NCI-H82 treated with DMSO at 0.1 percent for 48 hours (cell line): Measurements from ENCODE around the gene PATL1.
"Not testable (repeated sequence)": the region's sequence is repeated elsewhere in the genome, so short reads cannot be mapped to it uniquely, and the experiment has no call there.

Experiments
- DNase-seq: peaks from one replicate; lab custom pipeline; 2025; ENCODE audit not compliant: unreplicated experiment; lab: John Stamatoyannopoulos, UW

PATL1 gene

DNA sequence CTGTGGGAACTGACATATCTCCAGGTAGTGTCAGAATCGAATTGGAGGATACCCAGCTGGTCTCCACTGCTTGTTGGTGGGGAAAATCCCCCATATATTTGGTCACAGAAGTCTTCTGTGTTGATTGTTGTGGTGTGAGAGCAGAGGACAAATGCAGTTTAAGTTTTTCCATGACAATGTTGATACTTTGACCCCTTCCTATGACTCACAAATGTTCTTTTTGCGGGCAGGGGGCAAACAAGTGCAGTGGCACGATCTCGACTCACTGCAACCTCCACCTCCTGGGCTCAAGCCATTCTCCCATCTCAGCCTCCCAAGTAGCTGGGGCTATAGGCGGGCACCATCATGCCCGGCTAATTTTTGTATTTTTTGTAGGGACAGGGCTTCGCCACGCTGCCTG lies 7.4 kb upstream of the PATL1 start:
- DNase-seq, result no peak

DNA sequence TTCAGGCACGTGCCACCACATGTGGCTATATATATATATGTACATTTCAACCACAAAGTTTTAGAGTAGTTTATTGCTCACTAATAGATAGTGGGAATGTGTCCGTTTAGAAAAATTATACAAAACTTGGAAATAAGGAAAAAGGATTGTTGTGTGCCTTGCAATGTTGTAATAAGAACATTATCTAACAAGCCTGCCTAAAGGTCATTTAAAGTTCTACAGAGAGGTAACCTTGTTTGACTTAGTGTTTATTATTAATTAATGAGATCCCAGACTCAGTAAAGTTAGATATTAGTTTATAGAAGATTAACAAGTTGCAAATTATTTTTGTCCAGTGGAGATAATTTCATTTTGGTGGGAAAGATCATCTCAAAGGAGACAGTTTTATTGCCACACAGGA lies 5.5 kb upstream of the PATL1 start:
- no peak for DNase-seq

GRCh38 chr11:59673291-59673690 lies 4.5 kb upstream of the PATL1 start:
- DNase-seq, result no peak

GRCh38 chr11:59671471-59671870 lies 2.6 kb upstream of the PATL1 start:
- no peak for DNase-seq

- no peak for DNase-seq
Measured at GRCh38 chr11:59669611-59670009, 773 bp upstream of the PATL1 start.

GRCh38 chr11:59668188-59668949 lies 468 bp downstream of the PATL1 start:
- peak; percentile 46 for DNase-seq

DNA sequence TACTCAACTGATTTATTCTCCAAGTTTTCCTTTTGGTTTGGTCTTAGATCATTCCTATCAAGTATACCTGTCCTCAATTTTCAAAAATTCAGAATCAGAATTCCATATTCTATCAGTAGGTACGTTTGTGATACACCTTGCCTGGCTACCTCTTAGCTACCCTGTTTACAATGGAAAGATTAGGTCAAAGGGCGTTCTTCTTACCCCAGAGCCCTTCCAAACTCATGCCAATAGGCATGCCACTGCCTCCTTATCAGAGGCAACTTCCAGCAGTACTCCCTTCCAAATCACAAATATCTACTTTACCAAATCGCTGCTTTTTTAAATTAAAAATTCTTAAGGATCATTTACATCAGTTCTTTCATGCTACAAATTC lies 1.0 kb downstream of the PATL1 start:
- DNase-seq, result no peak

DNA sequence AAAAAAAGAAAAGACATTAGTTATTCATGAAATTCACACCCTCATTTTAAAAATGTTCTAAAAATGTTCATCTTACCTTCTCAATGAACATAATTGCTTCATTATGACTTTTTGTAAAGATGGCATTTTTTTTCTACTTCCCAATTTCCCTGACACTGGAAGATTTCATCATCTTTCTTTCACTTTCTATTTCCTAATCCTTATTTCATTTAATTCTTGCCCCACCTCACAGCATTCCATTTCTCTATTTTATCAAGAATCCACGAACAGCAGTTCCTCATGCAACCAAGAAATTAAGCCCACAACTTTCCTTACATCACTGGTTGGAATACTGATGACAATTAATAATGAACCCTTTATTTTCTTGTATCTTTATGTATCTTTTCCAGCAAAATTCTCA lies 1.9 kb downstream of the PATL1 start:
- DNase-seq, result no peak

DNA sequence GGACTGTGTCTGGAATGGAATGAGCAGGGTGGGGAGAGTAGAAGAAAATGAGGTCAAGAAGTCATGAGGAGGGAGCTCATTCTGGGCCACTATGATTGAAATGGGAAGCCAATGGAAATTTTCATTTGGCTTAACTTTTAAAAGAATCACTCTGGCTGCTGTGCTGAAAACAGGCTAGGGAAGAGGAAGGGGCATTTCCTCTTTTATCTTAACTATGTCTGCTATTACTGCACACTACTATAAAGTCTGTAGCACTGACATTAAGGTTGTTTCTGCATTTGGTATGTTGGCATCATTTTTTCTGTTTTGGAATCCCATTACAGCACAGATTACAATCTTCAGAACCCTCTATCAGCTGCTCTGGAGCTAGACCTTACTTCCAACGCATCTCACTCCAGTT lies 8.2 kb downstream of the PATL1 start:
- no peak for DNase-seq

DNA sequence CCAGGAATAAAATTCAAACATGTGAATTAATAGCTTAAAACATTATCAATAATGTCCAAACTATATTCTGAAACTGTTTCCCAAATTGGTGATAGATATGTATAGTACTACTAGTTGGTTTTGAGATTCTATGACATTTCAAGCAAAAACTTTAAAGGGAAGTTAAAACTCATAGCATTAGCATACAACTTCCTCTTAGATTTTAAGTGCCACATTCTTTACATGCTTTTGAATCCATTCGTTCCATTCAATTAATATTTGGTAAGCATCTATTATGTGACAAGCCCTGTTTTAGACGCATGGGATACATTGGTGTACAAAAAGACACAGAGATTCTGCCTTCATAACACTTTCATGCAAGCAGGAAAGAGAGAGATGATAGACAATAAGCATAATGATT lies 8.9 kb downstream of the PATL1 start:
- DNase-seq, result no peak

DNA sequence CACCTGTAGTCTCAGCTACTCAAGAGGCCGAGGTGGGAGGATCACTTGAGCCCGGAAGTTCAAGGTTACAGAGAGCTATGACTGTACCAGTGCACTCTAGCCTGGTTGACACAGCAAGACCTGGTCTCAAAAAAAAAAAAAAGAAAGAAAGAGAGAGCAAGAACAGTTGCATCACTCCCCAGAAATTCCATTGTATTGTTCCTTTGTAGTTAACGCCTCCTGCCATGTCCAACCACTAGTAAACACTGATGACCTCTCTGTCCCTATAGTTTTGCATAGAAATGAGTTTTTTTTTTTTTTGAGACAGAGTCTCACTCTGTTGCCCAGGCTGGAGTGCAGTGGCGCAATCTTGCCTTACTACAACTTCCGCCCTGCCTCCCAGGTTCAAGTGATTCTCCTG lies 10.8 kb downstream of the PATL1 start:
- DNase-seq, result no peak

DNA sequence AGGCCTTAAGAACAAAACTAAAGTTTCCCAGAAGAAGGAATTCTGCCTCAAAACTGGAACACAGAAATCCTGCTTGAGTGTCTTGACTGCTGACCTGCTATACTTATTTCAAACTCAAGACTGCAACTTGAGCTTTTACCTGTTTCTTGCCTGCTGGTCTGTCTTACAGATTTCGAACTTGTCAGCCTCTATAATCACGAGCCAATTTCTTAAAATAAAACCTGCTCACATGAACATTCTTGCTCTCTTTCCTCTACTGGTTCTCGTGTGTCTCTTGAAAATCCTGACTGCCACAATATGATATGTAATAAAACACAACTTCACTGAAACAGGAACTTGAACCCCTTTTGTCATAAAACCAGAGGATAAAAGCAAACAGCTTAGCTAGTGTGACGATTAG lies 13.9 kb downstream of the PATL1 start:
- no peak for DNase-seq

DNA sequence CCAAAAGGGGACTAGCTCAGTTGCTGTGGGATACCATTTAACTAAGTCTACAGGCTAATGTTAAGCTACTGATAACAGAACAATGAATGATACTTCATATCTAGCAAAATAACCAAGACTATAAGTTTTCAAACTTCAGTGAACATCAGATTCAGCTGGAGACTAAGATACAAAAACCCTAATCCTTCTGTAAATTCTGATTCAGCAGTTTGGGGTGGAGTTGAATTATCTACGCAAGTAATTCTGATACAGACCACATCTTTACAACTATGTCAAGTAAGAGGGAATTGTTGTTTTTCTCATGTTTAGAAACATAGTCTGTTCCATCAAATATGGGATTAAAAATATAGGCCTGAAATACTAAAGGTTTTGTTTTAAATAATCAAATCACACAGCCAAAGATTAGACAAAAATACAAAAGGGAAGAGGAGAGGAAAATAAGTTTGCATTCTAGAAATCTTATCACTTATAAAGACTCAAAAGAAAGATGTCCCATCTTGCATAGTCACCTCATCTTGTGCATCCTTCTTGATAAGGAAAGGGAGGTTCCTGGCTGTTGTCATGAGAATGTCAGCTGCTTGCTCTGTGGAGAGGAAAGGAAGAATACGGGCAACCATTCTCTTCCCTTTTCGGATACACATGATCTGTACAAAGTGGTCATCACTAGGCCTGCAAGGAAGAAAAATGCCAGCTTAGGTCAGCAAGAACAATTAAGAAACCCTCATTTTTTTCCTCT lies 21.4 kb downstream of the PATL1 start:
- no peak for DNase-seq

DNA sequence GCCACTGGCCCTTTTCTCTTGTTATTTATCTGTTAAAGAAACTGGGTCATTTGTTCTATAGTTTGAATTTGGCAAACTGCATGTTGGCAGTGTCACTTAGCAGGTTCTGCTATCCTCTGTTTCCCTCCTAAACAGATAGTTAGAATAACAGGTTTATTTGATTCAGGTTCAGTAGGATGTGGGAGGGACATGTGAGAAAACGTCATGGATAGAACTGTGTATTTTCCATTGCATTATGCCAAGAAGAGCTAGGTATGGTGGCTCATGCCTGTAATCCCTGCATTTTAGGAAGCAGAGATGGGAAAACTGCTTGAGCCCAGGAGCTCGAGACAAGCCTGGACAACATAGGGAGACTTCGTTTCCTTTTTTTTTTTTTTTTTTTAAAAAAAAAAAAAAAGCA lies 24.3 kb downstream of the PATL1 start:
- DNase-seq, result no peak

GRCh38 chr11:59643390-59643789 lies 25.4 kb downstream of the PATL1 start:
- no peak for DNase-seq

DNA sequence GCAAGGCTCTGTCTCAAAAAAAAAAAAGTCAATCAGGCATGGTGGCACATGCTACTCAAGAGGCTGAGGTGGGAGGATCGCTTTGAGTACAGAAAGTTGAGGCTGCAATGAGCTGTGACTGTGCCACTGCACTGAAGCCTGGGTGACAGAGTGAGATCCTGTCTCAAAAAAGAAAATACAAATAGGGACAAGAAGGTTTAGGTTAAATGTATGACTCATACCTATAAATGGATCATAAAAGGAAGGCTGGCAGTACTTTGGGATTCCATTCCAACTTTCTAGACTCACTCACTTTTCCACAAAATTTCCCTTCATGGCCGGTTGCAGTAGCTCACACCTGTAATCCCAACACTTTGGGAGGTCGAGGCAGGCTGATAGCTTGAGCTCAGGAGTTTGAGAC lies 27.7 kb downstream of the PATL1 start:
- no peak for DNase-seq

GRCh38 chr11:59630493-59630892 lies 38.3 kb downstream of the PATL1 start:
- no peak for DNase-seq

- DNase-seq, result no peak
Measured at GRCh38 chr11:59629996-59630395, 38.8 kb downstream of the PATL1 start.

DNA sequence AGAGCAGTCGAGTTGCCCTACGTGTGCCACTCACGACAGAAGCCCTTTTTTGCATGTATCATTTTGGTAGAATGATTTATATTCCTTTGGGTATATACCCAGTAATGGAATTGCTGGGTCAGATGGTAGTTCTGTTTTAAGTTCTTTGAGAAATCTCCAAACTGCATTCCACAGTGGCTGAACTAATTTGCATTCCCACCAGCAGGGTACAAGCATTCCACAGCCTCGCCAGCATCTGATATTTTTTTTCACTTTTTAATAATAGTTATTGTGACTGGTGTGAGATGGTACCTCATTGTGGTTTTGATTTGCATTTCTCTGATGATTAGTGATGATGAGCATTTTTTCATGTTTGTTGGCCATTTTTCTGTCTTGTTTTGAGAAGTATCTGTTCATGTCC lies 41.9 kb downstream of the PATL1 start:
- not testable (repeated sequence) for DNase-seq

DNA sequence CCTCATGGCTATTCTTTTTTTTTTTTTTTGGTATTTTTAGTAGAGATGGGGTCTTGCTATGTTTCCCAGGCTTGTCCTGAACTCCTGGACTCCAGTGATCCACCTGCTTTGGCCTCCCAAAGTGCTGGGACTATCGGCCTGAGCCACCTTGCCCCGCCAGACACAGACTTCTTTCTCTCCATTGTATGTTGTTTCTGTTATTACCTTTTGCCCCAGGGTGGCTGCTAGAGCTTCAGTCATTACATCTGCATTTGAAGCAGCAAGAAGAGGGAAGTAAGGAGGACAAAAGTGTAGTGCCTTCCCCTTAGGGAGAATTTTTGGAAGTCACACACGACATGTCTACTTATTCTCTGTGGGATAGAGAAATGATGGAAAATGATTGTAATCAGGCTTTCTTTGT lies 43.1 kb downstream of the PATL1 start:
- no peak for DNase-seq

GRCh38 chr11:59617876-59618275 lies 51.0 kb downstream of the PATL1 start:
- DNase-seq, result no peak

GRCh38 chr11:59616396-59616982 lies 52.3 kb downstream of the PATL1 start:
- DNase-seq, result no peak
